ENCODE results near the gene GRPEL1. TPM values are rescaled to one million over a fixed set of nuclear protein-coding genes. Genes with fewer than 3 reads are reported as not detected.

The GRPEL1 gene
- total and polyA plus RNA-seq, 8 donors: 20.1 to 33.9 (median 28.5) TPM

GRCh38 chr4:7112656-7113055, 44.8 kb upstream of the GRPEL1 start:
- TF ChIP-seq, protein P1, sequence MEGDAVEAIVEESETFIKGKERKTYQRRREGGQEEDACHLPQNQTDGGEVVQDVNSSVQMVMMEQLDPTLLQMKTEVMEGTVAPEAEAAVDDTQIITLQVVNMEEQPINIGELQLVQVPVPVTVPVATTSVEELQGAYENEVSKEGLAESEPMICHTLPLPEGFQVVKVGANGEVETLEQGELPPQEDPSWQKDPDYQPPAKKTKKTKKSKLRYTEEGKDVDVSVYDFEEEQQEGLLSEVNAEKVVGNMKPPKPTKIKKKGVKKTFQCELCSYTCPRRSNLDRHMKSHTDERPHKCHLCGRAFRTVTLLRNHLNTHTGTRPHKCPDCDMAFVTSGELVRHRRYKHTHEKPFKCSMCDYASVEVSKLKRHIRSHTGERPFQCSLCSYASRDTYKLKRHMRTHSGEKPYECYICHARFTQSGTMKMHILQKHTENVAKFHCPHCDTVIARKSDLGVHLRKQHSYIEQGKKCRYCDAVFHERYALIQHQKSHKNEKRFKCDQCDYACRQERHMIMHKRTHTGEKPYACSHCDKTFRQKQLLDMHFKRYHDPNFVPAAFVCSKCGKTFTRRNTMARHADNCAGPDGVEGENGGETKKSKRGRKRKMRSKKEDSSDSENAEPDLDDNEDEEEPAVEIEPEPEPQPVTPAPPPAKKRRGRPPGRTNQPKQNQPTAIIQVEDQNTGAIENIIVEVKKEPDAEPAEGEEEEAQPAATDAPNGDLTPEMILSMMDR (IDR thresholded peaks at IDR 0.05): no peak
- no peak for ATAC-seq
- H3K4me1 ChIP-seq: no peaks in the 10 kb centered on the region
- H3K36me3 ChIP-seq: no peaks in the 10 kb centered on the region
- DNase-seq: no peak
- H3K27me3 ChIP-seq: no peaks in the 10 kb centered on the region
- intact Hi-C loops (cut with DNase I): no loop called here
- H3K4me3 ChIP-seq: no peak overlapping the region
- H3K27ac ChIP-seq: no peak overlapping the region
- H3K9me3 ChIP-seq: no peaks in the 10 kb centered on the region

DNA sequence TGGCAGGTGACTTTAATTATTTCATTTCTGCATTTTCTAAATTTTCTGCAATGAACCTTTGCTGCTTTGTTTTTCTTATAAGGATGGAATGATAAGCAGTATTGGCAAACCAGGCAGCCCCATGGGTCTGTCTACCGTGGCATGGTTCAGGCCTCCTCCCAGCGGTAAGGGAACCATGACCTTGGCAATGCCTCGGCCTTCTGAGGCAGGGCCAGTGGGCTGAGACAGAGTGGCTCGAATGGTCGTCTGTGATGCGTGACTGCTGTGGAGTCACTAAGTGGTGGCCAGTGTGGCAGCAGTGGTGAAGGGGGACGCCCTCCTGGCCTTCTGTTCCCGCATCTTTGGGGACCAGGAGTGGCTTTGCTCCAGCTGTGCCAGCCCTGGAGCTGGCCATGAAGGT, 43.6 kb upstream of the GRPEL1 start:
- TF ChIP-seq, protein P1 (IDR thresholded peaks at IDR 0.05): no peak
- Histone ChIP-seq H3K27me3 (no peaks in the 10 kb centered on the region), H3K27ac (no peak overlapping the region), H3K4me1 (no peaks in the 10 kb centered on the region), H3K36me3 (no peaks in the 10 kb centered on the region), H3K9me3 (no peaks in the 10 kb centered on the region), H3K4me3 (no peak overlapping the region)
- DNase-seq: no peak
- intact Hi-C loops (cut with DNase I): no loop called here
- no peak for ATAC-seq

DNA sequence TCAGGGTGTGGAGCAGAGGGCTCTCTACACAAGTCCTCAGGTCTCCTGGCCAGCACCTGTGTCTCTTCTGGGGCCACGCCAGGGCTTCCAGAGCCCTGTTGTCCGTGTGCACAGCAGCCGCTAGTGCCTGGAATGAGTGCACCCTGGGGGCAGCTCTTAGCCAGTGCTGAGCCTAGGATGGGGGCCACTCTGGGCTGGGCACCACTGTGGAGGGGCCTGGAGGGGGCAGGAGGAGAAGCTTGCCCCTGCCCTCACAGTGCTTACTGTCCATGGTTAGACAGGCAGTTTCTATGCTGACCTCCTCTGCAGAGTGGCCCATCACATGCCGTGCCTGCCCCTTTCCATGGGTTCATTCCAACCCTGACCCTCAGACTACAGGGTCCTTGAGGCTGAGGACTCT, 42.7 kb upstream of the GRPEL1 start:
- Histone ChIP-seq H3K27me3 (no peaks in the 10 kb centered on the region), H3K27ac (no peak overlapping the region), H3K36me3 (no peaks in the 10 kb centered on the region), H3K9me3 (no peaks in the 10 kb centered on the region), H3K4me3 (no peak overlapping the region), H3K4me1 (no peaks in the 10 kb centered on the region)
- DNase-seq (no peak), ATAC-seq (no peak)
- TF ChIP-seq, protein P1 (IDR thresholded peaks at IDR 0.05): no peak
- intact Hi-C loops (cut with DNase I): no loop called here

DNA sequence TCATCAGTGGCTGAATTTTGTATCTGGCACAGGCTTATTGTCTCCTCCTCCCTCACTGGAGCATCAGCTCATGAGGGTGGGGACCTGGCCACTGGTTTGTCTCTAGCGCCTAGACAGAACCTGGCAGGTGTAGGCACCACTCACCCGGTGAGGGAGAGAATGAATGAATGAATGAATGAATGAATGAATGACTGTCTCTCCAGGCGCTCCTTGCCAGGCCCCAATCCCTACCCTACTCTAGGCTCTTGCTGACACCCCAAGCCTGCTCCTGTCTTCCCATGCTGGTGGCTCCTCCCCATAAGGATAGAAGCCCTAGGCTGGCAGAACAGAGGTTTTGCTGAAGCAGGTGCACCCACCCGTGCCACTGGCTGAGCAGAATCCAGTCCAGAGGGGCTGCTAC, 41.3 kb upstream of the GRPEL1 start:
- H3K27me3 ChIP-seq: no peaks in the 10 kb centered on the region
- no peak for DNase-seq
- TF ChIP-seq, protein P1 (IDR thresholded peaks at IDR 0.05): no peak
- intact Hi-C loops (cut with DNase I): no loop called here
- no peaks in the 10 kb centered on the region for H3K4me1 ChIP-seq
- H3K27ac ChIP-seq: no peak overlapping the region
- ATAC-seq: no peak
- H3K36me3 ChIP-seq: no peaks in the 10 kb centered on the region
- no peaks in the 10 kb centered on the region for H3K9me3 ChIP-seq
- H3K4me3 ChIP-seq: no peak overlapping the region

DNA sequence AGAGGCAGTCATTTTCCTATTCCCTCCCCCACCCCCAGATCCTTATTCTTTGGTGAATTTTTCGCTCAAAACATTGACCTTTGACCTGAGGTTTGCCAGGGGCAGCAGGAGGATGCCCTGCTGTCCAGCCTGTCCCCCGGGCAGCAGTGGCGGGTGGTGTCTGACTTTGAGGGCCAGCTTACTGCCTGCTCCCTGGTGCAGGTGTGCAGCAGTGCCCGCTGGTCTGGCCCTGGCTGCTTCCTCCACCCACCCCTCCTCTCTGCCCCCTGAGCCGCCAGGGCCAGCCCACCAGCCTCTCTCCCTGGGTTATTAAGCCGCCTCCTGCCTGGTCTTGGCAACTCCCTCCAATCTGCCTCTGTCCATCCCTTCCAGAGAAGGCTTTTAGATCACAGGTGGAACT, 40.8 kb upstream of the GRPEL1 start:
- H3K9me3 ChIP-seq: no peaks in the 10 kb centered on the region
- H3K4me3 ChIP-seq: no peak overlapping the region
- H3K36me3 ChIP-seq: no peaks in the 10 kb centered on the region
- TF ChIP-seq, protein P1 (IDR thresholded peaks at IDR 0.05): no peak
- no peaks in the 10 kb centered on the region for H3K27me3 ChIP-seq
- intact Hi-C loops (cut with DNase I): no loop called here
- no peak overlapping the region for H3K27ac ChIP-seq
- no peak for DNase-seq
- no peak for ATAC-seq
- peaks cover 0 to 4% of the 10 kb centered on the region in 2 donors for H3K4me1 ChIP-seq
